Myometrial cell (primary cell): ENCODE measurements around the gene MAGEC3. TPM values are rescaled to one million over a fixed set of nuclear protein-coding genes. Genes with fewer than 3 reads are reported as not detected.

Experiments
- total RNA-seq: library from RNA; depleted of rRNA; stranded (reverse); fragments of >200 nt; gene quantifications from 2 replicates; pipeline ENCODE4 v1.2.3, GENCODE V29; 2015

Gene MAGEC3, protein sequence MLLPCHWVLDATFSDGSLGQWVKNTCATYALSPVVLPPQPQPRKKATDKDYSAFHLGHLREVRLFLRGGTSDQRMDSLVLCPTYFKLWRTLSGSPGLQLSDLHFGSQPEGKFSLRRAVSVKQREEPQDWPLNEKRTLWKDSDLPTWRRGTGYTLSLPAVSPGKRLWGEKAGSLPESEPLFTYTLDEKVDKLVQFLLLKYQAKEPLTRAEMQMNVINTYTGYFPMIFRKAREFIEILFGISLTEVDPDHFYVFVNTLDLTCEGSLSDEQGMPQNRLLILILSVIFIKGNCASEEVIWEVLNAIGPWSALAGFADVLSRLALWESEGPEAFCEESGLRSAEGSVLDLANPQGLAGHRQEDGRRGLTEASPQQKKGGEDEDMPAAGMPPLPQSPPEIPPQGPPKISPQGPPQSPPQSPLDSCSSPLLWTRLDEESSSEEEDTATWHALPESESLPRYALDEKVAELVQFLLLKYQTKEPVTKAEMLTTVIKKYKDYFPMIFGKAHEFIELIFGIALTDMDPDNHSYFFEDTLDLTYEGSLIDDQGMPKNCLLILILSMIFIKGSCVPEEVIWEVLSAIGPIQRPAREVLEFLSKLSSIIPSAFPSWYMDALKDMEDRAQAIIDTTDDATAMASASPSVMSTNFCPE
- not detected in 2 replicates for total RNA-seq

DNA sequence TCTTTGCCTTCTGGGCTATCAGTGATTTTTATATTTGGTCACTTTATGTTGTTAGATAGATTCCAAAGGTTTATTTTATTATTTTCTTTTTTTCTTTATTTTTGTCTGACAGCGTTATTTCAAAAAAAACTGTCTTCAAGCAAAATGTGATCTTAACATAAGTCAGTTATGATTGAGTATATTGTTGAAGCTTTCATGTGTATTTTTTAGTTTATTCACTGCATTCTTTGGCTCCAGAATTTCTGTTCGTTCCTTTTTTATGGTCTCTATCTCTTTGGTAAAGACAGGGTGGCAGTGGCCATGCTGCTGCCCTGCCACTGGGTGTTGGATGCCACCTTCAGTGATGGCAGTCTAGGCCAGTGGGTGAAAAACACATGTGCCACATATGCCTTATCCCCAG is at the start of gene MAGEC3:
Gene MAGEC3 (plus strand): TSS at position 301 of the 400 bp plus-strand sequence. CDS start 0 bp downstream, at position 301.

DNA sequence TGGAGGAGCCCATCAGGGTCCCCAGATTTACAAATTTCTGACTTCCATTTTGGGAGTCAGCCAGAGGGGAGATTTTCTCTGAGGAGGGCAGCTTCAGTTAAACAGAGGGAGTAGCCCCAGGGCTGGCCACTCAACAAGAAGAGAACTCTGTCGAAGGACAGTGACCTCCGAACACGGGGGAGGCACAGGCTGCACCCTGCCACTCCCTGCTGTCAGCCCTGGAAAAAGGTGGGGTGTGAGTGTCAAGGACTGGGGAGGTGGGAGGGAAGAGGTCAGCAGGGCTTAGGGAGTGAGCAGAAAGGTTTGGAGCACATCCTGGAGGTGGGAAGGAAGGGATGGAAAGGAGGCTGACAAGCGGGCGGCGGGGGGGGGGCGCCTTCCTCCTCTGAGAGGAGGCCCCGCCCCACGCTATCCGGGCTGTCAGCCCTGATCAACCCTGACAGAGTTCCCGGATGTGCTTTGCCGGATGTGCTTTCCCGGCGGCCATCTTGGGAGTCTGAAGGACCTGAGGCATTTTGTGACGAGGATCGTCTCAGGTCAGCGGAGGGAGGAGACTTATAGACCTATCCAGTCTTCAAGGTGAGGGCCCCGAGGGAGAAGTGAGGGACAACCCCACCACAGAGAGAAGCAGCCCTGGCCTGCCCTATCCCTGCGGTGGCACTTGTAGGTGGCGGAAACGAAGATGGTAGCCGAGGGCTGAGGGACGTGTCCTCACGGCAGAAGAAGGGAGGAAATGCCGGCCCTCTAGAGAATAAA is 65.5 kb downstream of the MAGEC3 start, which contains the start of gene MAGEC1:
Gene MAGEC1 (plus strand): TSS at position 495 of the 756 bp plus-strand sequence. CDS start 1,179 bp downstream, outside the sequence.

Other genes starting within 250 kb of the MAGEC3 start
- not detected in 2 replicates for gene SPANXA2, start 248.6 kb upstream of the MAGEC3 start, total RNA-seq
- not detected in 2 replicates for gene SPANXD, start 139.6 kb upstream of the MAGEC3 start, total RNA-seq
- gene MAGEC1, start 65.6 kb downstream of the MAGEC3 start, total RNA-seq, result not detected in 2 replicates